Stimulated activated CD4-positive, alpha-beta T cell treated with anti-CD3 and anti-CD28 coated beads, Interleukin-2, amount 100 ng/mL, for 24 hours (primary cell): ENCODE measurements around the gene NNMT.
"Not testable (repeated sequence)": the region's sequence is repeated elsewhere in the genome, so short reads cannot be mapped to it uniquely, and the experiment has no call there.

Experiments
- DNase-seq, 2 donors: peaks; one replicate each; pipeline ENCODE4 v3.0.0-alpha.2; 2020

NNMT gene

GRCh38 chr11:114314096-114314495 lies 17.9 kb downstream of the NNMT start:
- DNase-seq = no peak

- DNase-seq = no peak
These were observed 19.7 kb downstream of the NNMT start for GRCh38 chr11:114315749-114316368.

- DNase-seq = no peak
These were observed 21.0 kb downstream of the NNMT start for GRCh38 chr11:114316980-114317786.

GRCh38 chr11:114317787-114318137 lies 21.6 kb downstream of the NNMT start:
- DNase-seq = no peak

GRCh38 chr11:114318361-114318760 lies 22.2 kb downstream of the NNMT start:
- DNase-seq = no peak

- DNase-seq = no peak
These were observed 23.6 kb downstream of the NNMT start for GRCh38 chr11:114319716-114320328.

DNA sequence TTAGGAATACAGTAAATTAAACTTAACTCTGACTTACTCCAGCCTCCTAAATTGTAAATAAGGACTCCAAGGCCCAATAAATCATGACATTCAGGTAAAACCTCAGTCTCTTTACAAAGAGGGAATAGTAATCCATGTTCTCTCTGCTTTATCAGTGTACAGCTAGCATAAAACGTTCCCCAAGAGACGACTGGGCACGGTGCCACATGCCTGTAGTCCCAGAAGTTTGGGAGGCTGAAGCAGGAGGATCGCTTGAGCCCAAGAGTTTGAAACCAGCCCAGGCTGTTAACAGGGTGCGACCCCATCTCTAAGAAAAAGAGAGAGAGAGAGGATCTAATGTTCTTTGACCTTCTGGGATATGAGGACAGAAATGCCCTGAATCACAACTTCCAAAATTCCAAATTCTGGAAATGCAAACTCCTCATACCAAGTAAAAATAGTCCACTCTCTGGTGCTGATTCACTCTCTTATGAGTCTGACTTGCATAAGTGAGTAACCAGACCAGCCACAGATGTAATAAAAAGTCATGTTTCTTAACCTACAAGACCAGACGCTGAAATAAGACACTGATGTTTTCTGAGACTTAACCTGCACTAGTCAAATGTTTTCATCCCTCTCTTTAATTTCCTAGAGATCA lies 25.5 kb downstream of the NNMT start:
- no peak for DNase-seq

DNA sequence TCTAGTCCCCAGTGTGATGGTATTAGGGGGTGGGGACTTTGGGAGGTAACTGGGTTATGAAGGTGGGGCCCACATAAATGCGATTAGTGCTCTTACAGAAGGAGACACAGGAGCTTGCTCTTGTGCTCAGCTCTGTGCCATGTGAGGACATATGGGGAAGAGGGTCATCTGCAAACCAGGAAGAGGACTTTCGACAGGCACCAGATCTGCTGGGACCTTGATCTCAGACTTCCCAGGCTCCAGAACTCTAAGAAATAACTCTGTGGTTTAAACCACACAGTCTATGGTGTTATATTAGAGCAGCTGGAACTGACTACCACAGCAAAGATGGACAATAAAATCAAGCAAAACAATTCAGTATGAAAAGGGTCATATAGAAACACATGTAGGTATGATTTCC lies 26.7 kb downstream of the NNMT start:
- DNase-seq = no peak

- no peak for DNase-seq
These were observed 30.0 kb downstream of the NNMT start for GRCh38 chr11:114326151-114326550.

DNA sequence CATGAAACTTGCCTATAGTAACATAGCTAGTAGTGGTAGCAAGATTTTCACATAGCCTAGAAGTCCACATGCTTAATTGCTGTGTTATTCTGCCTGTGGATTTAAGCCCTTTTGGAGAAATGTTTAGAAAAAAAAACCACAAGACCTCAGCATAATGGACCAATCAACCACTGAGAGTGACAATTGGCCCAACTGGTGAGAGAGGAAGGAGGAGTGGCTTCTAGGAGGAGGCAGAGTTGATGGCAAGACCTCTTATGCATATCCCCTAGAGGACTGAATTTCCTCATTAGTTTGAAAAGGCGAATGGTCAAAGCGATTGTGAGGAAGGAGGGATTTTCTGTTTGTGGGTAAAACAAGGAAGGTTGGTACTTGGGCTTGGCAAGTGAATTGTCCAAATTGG lies 30.6 kb downstream of the NNMT start:
- DNase-seq = no peak

GRCh38 chr11:114330373-114330772 lies 34.2 kb downstream of the NNMT start:
- DNase-seq = no peak

DNA sequence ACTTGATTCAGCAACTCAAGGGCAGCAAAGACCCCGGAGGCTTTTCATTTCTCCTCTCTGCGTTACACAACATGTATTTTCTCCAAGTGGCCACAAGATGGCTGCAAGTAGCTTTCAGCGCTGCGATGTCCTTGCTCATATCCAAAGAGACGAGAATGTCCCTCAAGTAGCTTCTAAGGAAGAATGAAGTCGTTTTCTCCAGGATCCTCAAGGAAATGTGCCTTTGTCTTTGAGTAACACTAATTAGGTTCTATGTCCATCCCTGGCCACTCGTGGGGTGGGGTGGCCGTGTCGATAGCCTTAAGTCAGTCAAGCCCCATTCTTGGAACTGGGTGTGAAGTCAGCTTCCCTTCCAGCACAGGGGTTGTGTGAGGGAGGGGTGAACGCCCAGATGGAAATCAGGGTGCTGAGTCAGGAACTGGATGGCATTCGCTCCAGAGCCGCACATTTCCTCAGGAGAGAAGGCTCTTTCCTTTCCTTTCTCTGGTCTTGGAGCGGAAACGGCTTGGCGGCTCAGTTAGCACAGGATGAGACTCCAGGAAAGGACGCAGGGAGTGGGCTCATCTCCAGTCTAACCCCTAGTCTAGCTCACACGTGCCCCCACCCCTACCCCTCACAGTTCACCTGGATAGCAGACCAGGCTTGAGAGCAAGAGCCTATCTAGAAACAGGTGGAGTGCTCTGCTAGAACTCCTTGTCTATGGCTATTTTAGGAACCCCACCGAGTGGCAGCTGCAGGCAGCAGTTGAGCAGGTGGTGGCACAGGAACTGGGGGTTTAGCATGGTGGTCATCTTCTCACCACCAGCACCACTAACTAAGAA lies 44.3 kb downstream of the NNMT start:
- DNase-seq = peak; percentile 15 to 32

- not testable (repeated sequence) for DNase-seq
These were observed 45.5 kb downstream of the NNMT start for GRCh38 chr11:114341667-114342066.

GRCh38 chr11:114342476-114342875 lies 46.3 kb downstream of the NNMT start:
- no peak for DNase-seq

DNA sequence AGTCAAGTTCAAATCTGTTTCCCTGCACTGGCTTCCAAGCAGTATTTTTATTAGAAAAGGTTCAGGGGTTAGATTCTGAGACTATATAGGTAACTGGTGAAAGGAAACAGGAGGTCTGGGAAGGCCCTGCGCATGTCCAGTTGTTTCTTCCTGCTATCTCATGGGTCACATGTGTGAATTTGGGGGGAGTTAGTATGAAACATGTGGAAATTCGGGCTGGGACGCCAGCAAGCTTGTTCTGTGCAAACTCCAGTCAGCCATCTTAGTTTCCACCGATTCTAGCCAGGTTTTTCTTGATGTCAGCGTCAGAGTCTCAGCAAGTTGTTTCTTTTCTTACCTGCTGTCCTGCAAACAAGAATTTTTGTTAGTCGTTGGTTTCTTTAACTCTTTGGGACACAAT lies 46.8 kb downstream of the NNMT start:
- DNase-seq = no peak

GRCh38 chr11:114343493-114343892 lies 47.3 kb downstream of the NNMT start:
- no peak for DNase-seq

DNA sequence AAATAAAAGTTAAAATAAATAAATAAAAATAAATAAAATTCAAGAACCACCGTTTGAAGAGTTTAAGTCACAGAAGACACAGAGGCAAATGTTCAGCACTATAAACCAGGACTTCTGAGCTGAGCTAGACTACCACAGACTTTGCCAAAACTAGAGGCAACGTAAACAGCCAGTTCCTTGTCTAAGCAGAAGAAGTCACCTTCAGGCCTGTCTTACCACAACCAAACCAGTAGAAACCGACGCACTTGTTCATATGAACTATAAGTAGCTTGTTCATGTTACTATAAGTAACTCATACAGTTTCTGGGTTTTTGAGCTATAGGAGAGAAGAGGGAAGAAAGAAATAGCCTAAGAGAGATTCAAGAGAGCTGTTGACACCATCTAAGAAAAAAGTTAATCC lies 48.3 kb downstream of the NNMT start:
- DNase-seq = no peak

DNA sequence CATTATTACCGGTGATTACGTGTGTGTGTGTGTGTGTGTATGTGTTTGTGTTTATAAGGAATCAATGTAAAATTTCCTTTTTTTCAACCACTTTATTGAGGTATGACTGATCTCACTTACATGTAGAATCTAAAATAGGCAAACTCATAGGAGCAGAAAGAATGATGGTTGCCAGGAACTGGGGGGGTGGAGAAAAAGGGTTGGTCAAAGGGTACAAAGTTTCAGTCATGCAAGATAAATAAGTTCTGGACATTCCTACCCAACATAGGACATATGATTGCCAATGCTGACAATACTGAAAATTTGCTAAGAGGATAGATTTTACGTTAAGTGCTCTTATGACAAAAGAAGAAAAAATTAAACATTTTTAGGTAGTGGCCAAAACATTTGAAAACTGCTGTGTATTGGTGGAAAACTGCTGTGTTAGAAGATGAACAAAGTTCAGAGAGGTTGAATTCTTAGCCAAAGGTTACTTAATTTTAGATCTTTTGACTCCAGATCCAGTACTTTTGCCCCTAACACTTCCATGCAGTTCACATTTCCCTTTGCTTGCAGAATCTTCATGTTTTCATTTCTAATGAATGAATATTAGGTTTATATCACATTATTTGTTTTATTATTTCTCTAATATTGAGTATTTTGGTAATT lies 49.5 kb downstream of the NNMT start:
- DNase-seq = no peak

DNA sequence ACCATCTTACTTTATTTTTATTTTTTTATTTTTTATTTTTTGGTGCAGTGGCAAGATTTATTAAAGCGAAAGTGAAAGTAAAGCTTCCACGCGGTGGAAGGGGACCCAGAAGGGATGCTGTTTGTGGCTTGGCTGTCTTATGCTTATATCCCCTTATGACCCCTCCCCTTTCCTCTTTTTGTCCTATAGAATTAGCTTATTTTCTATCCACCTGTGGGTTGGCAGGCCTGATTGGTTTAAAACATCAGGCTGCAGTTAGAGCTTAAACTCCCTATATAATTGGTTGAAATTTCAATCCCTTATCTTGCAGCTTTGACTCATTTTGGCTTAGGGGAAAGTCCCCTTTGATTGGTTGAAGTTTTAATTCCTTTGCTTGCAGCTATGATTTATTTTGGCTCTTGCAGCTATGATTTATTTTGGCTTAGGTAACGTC lies 50.5 kb downstream of the NNMT start:
- no peak for DNase-seq

GRCh38 chr11:114348200-114349191 lies 52.3 kb downstream of the NNMT start:
- peak; percentile 5 to 30 for DNase-seq

GRCh38 chr11:114350022-114350421 lies 53.8 kb downstream of the NNMT start:
- DNase-seq = no peak
